ENCODE data around the gene CCL26. TPM values are rescaled to one million over a fixed set of nuclear protein-coding genes. Genes with fewer than 3 reads are reported as not detected.

Gene CCL26
- total and polyA plus RNA-seq, 9 of the 15 experiments (the other 6 are each of a cell fraction or from before 2014, with no cell fraction given) = 2.3 to 26.8 (median 8.4) TPM

DNA sequence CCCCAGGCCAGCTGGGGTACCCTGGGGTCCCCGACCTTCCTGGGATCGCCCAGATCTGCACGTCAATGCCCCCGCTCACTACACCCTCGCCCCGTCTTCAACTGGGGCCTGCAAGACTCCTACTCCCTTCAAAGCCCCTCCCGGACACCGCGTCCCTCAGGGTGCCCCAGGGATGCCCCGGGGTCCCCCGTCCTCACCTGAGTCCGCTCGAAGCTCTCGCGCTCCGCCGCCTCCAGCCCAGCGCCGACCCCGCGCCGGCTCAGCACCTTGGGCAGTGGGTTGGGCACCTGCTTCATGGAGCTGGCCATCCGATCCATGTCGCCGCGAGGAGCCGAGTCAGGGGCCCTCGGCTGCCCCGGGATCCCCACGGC lies 33.4 kb downstream of the CCL26 start, which contains the start of gene HIP1 (continued):
- TF ChIP-seq, protein P1, sequence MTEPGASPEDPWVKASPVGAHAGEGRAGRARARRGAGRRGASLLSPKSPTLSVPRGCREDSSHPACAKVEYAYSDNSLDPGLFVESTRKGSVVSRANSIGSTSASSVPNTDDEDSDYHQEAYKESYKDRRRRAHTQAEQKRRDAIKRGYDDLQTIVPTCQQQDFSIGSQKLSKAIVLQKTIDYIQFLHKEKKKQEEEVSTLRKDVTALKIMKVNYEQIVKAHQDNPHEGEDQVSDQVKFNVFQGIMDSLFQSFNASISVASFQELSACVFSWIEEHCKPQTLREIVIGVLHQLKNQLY (CRISPR knock-in tag; conservative IDR thresholded peaks at IDR 0.05) = no peak
- no peak for TF ChIP-seq TBP (optimal IDR thresholded peaks at IDR 0.05; ENCODE audit: low read depth, low read length)
- no peak for TF ChIP-seq CREM (IDR thresholded peaks at IDR 0.05; ENCODE audit: low read depth)
- TF ChIP-seq, protein P2, sequence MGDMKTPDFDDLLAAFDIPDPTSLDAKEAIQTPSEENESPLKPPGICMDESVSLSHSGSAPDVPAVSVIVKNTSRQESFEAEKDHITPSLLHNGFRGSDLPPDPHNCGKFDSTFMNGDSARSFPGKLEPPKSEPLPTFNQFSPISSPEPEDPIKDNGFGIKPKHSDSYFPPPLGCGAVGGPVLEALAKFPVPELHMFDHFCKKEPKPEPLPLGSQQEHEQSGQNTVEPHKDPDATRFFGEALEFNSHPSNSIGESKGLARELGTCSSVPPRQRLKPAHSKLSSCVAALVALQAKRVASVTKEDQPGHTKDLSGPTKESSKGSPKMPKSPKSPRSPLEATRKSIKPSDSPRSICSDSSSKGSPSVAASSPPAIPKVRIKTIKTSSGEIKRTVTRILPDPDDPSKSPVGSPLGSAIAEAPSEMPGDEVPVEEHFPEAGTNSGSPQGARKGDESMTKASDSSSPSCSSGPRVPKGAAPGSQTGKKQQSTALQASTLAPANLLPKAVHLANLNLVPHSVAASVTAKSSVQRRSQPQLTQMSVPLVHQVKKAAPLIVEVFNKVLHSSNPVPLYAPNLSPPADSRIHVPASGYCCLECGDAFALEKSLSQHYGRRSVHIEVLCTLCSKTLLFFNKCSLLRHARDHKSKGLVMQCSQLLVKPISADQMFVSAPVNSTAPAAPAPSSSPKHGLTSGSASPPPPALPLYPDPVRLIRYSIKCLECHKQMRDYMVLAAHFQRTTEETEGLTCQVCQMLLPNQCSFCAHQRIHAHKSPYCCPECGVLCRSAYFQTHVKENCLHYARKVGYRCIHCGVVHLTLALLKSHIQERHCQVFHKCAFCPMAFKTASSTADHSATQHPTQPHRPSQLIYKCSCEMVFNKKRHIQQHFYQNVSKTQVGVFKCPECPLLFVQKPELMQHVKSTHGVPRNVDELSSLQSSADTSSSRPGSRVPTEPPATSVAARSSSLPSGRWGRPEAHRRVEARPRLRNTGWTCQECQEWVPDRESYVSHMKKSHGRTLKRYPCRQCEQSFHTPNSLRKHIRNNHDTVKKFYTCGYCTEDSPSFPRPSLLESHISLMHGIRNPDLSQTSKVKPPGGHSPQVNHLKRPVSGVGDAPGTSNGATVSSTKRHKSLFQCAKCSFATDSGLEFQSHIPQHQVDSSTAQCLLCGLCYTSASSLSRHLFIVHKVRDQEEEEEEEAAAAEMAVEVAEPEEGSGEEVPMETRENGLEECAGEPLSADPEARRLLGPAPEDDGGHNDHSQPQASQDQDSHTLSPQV (IDR thresholded peaks at IDR 0.05) = no peak
- no peak; a peak in 1 of 4 replicates for TF ChIP-seq TBL1XR1 (IDR thresholded peaks at IDR 0.05; ENCODE audit: low read length in 2 of 2)
- no peak for TF ChIP-seq IRF2 (CRISPR knock-in tag; IDR thresholded peaks at IDR 0.05)
- TF ChIP-seq, protein P3, sequence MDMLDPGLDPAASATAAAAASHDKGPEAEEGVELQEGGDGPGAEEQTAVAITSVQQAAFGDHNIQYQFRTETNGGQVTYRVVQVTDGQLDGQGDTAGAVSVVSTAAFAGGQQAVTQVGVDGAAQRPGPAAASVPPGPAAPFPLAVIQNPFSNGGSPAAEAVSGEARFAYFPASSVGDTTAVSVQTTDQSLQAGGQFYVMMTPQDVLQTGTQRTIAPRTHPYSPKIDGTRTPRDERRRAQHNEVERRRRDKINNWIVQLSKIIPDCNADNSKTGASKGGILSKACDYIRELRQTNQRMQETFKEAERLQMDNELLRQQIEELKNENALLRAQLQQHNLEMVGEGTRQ (CRISPR knock-in tag; IDR thresholded peaks at IDR 0.05) = no peak
- peak; percentile 78 for TF ChIP-seq RBBP5 (IDR thresholded peaks at IDR 0.05; ENCODE audit: borderline replicate concordance, insufficient read depth, low read length, poor library complexity, severe bottlenecking)
- peak in 1 of 2 experiments; percentile 68; a peak in 2 of 4 replicates for TF ChIP-seq HDAC1 (IDR thresholded peaks at IDR 0.05)
- no peak for TF ChIP-seq CEBPG (CRISPR knock-in tag; IDR thresholded peaks at IDR 0.05)
- no peak for TF ChIP-seq CEBPG (tag; conservative IDR thresholded peaks at IDR 0.05 in 1 of 2, IDR thresholded peaks at IDR 0.05 in 1 of 2)
- TF ChIP-seq TRIM24 (IDR thresholded peaks at IDR 0.05) = no peak
- TF ChIP-seq NCOA1 (IDR thresholded peaks at IDR 0.05; ENCODE audit: low read depth) = 0 out of 2 replicates have a peak, but pooled peaks have one; percentile 8
- TF ChIP-seq, protein P4, sequence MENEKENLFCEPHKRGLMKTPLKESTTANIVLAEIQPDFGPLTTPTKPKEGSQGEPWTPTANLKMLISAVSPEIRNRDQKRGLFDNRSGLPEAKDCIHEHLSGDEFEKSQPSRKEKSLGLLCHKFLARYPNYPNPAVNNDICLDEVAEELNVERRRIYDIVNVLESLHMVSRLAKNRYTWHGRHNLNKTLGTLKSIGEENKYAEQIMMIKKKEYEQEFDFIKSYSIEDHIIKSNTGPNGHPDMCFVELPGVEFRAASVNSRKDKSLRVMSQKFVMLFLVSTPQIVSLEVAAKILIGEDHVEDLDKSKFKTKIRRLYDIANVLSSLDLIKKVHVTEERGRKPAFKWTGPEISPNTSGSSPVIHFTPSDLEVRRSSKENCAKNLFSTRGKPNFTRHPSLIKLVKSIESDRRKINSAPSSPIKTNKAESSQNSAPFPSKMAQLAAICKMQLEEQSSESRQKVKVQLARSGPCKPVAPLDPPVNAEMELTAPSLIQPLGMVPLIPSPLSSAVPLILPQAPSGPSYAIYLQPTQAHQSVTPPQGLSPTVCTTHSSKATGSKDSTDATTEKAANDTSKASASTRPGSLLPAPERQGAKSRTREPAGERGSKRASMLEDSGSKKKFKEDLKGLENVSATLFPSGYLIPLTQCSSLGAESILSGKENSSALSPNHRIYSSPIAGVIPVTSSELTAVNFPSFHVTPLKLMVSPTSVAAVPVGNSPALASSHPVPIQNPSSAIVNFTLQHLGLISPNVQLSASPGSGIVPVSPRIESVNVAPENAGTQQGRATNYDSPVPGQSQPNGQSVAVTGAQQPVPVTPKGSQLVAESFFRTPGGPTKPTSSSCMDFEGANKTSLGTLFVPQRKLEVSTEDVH (IDR thresholded peaks at IDR 0.05; ENCODE audit: low read depth, partially characterized antibody) = no peak
